DND-41 (cell line): Measurements from ENCODE around the gene PRKCD.

Experiments used
- CTCF ChIP-seq: IDR thresholded peaks from 2 replicates; pipeline ENCODE4 v1.5.1; 2012; ENCODE audit warnings: borderline replicate concordance, low read length, moderate library complexity, mild to moderate bottlenecking; ENCODE audit not compliant: poor library complexity, severe bottlenecking; ENCODE audit errors: extremely low read depth
- EZH2 ChIP-seq: IDR thresholded peaks from 3 replicates; pipeline ENCODE4 v1.6.1; 2012; ENCODE audit warnings: borderline replicate concordance, low read depth, mild to moderate bottlenecking, moderate library complexity, low read length, inconsistent platforms; ENCODE audit not compliant: severe bottlenecking

GRCh38 chr3:53111822-53112221 is 49.2 kb upstream of the PRKCD start:
- TF ChIP-seq CTCF (no peak), EZH2 (no peak)
